WTC11 (cell line): ENCODE measurements around the gene PPM1L. TPM values are rescaled to one million over a fixed set of nuclear protein-coding genes. Genes with fewer than 3 reads are reported as not detected.
A peak's percentile ranks its signal among the peaks of the same experiment; 100 is the strongest.

Experiments used
- ATAC-seq: fragments of 200-7000 bp; cut with Tn5 transposase; 2 replicates; pipeline ENCODE4 v1.10.0; 2021; ENCODE audit warnings: mild to moderate bottlenecking, moderate library complexity
- CTCF ChIA-PET: fragments of 300-600 bp; sonication (Branson Sonifier 250); formaldehyde crosslinking; loops from one replicate; lab custom pipeline; 2021; ENCODE audit warnings: antibody characterized with exemption; lab: Charles Lee
- POLR2A ChIA-PET: fragments of 350-600 bp; sonication (Branson Sonifier 250); formaldehyde crosslinking; loops from one replicate; lab custom pipeline; 2021; ENCODE audit warnings: antibody characterized with exemption; lab: Charles Lee
- DNase-seq: peaks from one replicate; pipeline ENCODE4 v3.0.0; 2021; ENCODE audit warnings: low spot score
- H3K27ac Mint-ChIP-seq: 2 replicates; pipeline ENCODE4 v1.8.0; 2021; ENCODE audit warnings: mixed read lengths
- H3K27me3 Mint-ChIP-seq: 2 replicates; pipeline ENCODE4 v1.8.0; 2021; ENCODE audit warnings: low read depth, mild to moderate bottlenecking, moderate library complexity, mixed read lengths
- H3K36me3 Mint-ChIP-seq: 2 replicates; pipeline ENCODE4 v1.8.0; 2021; ENCODE audit warnings: mixed read lengths
- H3K4me1 Mint-ChIP-seq: 2 replicates; pipeline ENCODE4 v1.8.0; 2022; ENCODE audit warnings: mixed read lengths
- H3K4me3 Mint-ChIP-seq: 2 replicates; pipeline ENCODE4 v1.8.0; 2021; ENCODE audit warnings: mild to moderate bottlenecking, moderate library complexity, mixed read lengths
- H3K9me3 Mint-ChIP-seq: 2 replicates; pipeline ENCODE4 v1.8.0; 2021; ENCODE audit warnings: mixed read lengths
- CREM ChIP-seq: sonication (generic); formaldehyde crosslinking; IDR thresholded peaks from 2 replicates; pipeline ENCODE4 v1.8.1; 2022; ENCODE audit warnings: mild to moderate bottlenecking, missing genetic modification reagents, moderate library complexity
- ELF4 ChIP-seq: sonication (generic); formaldehyde crosslinking; IDR thresholded peaks from 2 replicates; pipeline ENCODE4 v1.8.1; 2022; ENCODE audit warnings: low read depth, mild to moderate bottlenecking, moderate library complexity, missing genetic modification reagents
- GTF2I ChIP-seq: fragments of 250-450 bp; sonication (Bioruptor Pico); conservative IDR thresholded peaks from 2 replicates; pipeline ENCODE4 v1.4.0; 2021; ENCODE audit warnings: mild to moderate bottlenecking
- JAZF1 ChIP-seq: fragments of 250-450 bp; sonication (Bioruptor Pico); IDR thresholded peaks from 2 replicates; pipeline ENCODE4 v1.9.0; 2021; ENCODE audit warnings: moderate library complexity, mild to moderate bottlenecking, inconsistent platforms
- NFE2L1 ChIP-seq: sonication (generic); formaldehyde crosslinking; IDR thresholded peaks from 2 replicates; pipeline ENCODE4 v1.8.1; 2023; ENCODE audit warnings: missing genetic modification reagents
- NFYB ChIP-seq: sonication (generic); formaldehyde crosslinking; conservative IDR thresholded peaks from 2 replicates; pipeline ENCODE4 v1.8.0; 2022; ENCODE audit warnings: low read depth, missing genetic modification reagents
- NR1H2 ChIP-seq: sonication (generic); formaldehyde crosslinking; IDR thresholded peaks from 2 replicates; pipeline ENCODE4 v1.9.0; 2021; ENCODE audit warnings: mild to moderate bottlenecking, moderate library complexity, missing genetic modification reagents
- OVOL2 ChIP-seq: fragments of 250-450 bp; sonication (Bioruptor Pico); IDR thresholded peaks from 2 replicates; pipeline ENCODE4 v1.9.0; 2021; ENCODE audit warnings: mild to moderate bottlenecking, borderline replicate concordance
- RELA ChIP-seq: sonication (generic); formaldehyde crosslinking; IDR thresholded peaks from 2 replicates; pipeline ENCODE4 v1.8.1; 2022; ENCODE audit warnings: missing genetic modification reagents, mild to moderate bottlenecking, borderline replicate concordance
- TCF7 ChIP-seq: sonication (generic); formaldehyde crosslinking; IDR thresholded peaks from 2 replicates; pipeline ENCODE4 v1.8.0; 2022; ENCODE audit warnings: mild to moderate bottlenecking, low read depth, missing genetic modification reagents, moderate library complexity
- TP53 ChIP-seq: sonication (generic); formaldehyde crosslinking; IDR thresholded peaks from 2 replicates; pipeline ENCODE4 v1.8.1; 2023; ENCODE audit warnings: mild to moderate bottlenecking, missing genetic modification reagents
- ZNF121 ChIP-seq: sonication (generic); formaldehyde crosslinking; IDR thresholded peaks from 2 replicates; pipeline ENCODE4 v1.8.0; 2023; ENCODE audit warnings: missing genetic modification reagents
- ZNF138 ChIP-seq: sonication (generic); formaldehyde crosslinking; conservative IDR thresholded peaks from 2 replicates; pipeline ENCODE4 v1.8.1; 2022; ENCODE audit warnings: mild to moderate bottlenecking, moderate library complexity, missing genetic modification reagents
- ZNF232 ChIP-seq: sonication (generic); formaldehyde crosslinking; IDR thresholded peaks from 2 replicates; pipeline ENCODE4 v1.8.0; 2022; ENCODE audit warnings: mild to moderate bottlenecking, missing genetic modification reagents
- ZNF263 ChIP-seq: sonication (generic); formaldehyde crosslinking; IDR thresholded peaks from 2 replicates; pipeline ENCODE4 v1.8.1; 2022; ENCODE audit warnings: low read depth, mild to moderate bottlenecking, moderate library complexity, missing genetic modification reagents
- ZNF416 ChIP-seq: fragments of 250-450 bp; sonication (Bioruptor Pico); IDR thresholded peaks from 2 replicates; pipeline ENCODE4 v1.9.0; 2021; ENCODE audit warnings: mild to moderate bottlenecking, inconsistent platforms
- ZNF423 ChIP-seq: fragments of 250-450 bp; sonication (Bioruptor Pico); IDR thresholded peaks from 2 replicates; pipeline ENCODE4 v2.1.2; 2022; ENCODE audit warnings: mild to moderate bottlenecking, moderate library complexity
- ZNF671 ChIP-seq: fragments of 250-450 bp; sonication (Bioruptor Pico); IDR thresholded peaks from 2 replicates; pipeline ENCODE4 v1.8.0; 2021; ENCODE audit warnings: mild to moderate bottlenecking
- total RNA-seq: library from RNA; stranded (reverse); gene quantifications from 3 replicates; pipeline ENCODE4 v1.2.3, GENCODE V29; 2021
- TF ChIP-seq, protein P1 (sequence below): sonication (generic); formaldehyde crosslinking; IDR thresholded peaks from 2 replicates; pipeline ENCODE4 v1.8.1; 2022; ENCODE audit warnings: low read depth, missing genetic modification reagents, borderline replicate concordance
- TF ChIP-seq, protein P2 (sequence below): sonication (generic); formaldehyde crosslinking; IDR thresholded peaks from 2 replicates; pipeline ENCODE4 v1.8.0; 2023; ENCODE audit warnings: mild to moderate bottlenecking, missing genetic modification reagents
- TF ChIP-seq, protein P3 (sequence below): fragments of 250-450 bp; sonication (Bioruptor Pico); IDR thresholded peaks from 2 replicates; pipeline ENCODE4 v1.9.0; 2021; ENCODE audit warnings: mild to moderate bottlenecking, borderline replicate concordance

PPM1L gene
- total RNA-seq, 1 experiment from 2014 or later, result 18.1 TPM

DNA sequence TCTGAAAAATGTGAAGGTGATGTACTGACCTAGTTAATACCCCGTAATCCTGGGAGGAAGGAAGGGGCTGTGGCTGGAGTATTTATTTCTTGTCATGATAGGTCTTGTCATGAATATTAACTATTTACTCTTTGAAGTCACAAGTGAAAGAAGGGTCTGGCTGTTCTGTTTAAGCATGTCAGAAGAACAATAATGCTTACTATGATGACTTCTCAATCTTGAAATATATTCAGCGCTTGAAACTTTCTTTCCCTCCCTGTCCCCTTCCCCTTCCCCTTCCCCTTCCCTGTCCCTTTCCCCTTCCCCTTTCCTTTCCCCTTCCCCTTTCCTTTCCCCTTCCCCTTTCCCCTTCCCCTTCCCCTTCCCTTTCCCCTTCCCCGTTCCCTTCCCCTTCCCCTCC lies 153.9 kb downstream of the PPM1L start:
- peaks cover 19% of the 10 kb centered on the region for H3K9me3 Mint-ChIP-seq
- ChIA-PET POLR2A (no interaction called here), CTCF (interaction anchor here (1.8 kb wide), 1 partner anchor 11 kb away, joined by 8 read pairs; no protein-coding TSS in a partner anchor)
- H3K4me1 Mint-ChIP-seq, result peaks cover 17% of the 10 kb centered on the region
- no peaks in the 10 kb centered on the region for H3K27me3 Mint-ChIP-seq
- H3K4me3 Mint-ChIP-seq, result no peak overlapping the region
- no peak for ATAC-seq
- no peaks in the 10 kb centered on the region for H3K36me3 Mint-ChIP-seq
- TF ChIP-seq OVOL2 (CRISPR knock-in tag) (no peak), ZNF416 (CRISPR knock-in tag) (no peak), ELF4 (no peak), NFE2L1 (CRISPR knock-in tag) (no peak), NFYB (CRISPR knock-in tag) (no peak), ZNF263 (no peak), ZNF423 (no peak), ZNF121 (CRISPR knock-in tag) (no peak), GTF2I (CRISPR knock-in tag) (no peak), TP53 (CRISPR knock-in tag) (no peak)
- TF ChIP-seq, protein P1, sequence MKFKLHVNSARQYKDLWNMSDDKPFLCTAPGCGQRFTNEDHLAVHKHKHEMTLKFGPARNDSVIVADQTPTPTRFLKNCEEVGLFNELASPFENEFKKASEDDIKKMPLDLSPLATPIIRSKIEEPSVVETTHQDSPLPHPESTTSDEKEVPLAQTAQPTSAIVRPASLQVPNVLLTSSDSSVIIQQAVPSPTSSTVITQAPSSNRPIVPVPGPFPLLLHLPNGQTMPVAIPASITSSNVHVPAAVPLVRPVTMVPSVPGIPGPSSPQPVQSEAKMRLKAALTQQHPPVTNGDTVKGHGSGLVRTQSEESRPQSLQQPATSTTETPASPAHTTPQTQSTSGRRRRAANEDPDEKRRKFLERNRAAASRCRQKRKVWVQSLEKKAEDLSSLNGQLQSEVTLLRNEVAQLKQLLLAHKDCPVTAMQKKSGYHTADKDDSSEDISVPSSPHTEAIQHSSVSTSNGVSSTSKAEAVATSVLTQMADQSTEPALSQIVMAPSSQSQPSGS (CRISPR knock-in tag), result no peak
- TF ChIP-seq, protein P2, sequence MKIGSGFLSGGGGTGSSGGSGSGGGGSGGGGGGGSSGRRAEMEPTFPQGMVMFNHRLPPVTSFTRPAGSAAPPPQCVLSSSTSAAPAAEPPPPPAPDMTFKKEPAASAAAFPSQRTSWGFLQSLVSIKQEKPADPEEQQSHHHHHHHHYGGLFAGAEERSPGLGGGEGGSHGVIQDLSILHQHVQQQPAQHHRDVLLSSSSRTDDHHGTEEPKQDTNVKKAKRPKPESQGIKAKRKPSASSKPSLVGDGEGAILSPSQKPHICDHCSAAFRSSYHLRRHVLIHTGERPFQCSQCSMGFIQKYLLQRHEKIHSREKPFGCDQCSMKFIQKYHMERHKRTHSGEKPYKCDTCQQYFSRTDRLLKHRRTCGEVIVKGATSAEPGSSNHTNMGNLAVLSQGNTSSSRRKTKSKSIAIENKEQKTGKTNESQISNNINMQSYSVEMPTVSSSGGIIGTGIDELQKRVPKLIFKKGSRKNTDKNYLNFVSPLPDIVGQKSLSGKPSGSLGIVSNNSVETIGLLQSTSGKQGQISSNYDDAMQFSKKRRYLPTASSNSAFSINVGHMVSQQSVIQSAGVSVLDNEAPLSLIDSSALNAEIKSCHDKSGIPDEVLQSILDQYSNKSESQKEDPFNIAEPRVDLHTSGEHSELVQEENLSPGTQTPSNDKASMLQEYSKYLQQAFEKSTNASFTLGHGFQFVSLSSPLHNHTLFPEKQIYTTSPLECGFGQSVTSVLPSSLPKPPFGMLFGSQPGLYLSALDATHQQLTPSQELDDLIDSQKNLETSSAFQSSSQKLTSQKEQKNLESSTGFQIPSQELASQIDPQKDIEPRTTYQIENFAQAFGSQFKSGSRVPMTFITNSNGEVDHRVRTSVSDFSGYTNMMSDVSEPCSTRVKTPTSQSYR (CRISPR knock-in tag), result no peak
- H3K27ac Mint-ChIP-seq, result no peak overlapping the region
- DNase-seq, result no peak

GRCh38 chr3:160911411-160911810 lies 155.4 kb downstream of the PPM1L start:
- H3K4me1 Mint-ChIP-seq, result peaks cover 17% of the 10 kb centered on the region
- H3K4me3 Mint-ChIP-seq, result no peak overlapping the region
- TF ChIP-seq TCF7, result no peak
- no peak for TF ChIP-seq ZNF671 (CRISPR knock-in tag)
- TF ChIP-seq ZNF121 (CRISPR knock-in tag), result no peak
- TF ChIP-seq, protein P3, sequence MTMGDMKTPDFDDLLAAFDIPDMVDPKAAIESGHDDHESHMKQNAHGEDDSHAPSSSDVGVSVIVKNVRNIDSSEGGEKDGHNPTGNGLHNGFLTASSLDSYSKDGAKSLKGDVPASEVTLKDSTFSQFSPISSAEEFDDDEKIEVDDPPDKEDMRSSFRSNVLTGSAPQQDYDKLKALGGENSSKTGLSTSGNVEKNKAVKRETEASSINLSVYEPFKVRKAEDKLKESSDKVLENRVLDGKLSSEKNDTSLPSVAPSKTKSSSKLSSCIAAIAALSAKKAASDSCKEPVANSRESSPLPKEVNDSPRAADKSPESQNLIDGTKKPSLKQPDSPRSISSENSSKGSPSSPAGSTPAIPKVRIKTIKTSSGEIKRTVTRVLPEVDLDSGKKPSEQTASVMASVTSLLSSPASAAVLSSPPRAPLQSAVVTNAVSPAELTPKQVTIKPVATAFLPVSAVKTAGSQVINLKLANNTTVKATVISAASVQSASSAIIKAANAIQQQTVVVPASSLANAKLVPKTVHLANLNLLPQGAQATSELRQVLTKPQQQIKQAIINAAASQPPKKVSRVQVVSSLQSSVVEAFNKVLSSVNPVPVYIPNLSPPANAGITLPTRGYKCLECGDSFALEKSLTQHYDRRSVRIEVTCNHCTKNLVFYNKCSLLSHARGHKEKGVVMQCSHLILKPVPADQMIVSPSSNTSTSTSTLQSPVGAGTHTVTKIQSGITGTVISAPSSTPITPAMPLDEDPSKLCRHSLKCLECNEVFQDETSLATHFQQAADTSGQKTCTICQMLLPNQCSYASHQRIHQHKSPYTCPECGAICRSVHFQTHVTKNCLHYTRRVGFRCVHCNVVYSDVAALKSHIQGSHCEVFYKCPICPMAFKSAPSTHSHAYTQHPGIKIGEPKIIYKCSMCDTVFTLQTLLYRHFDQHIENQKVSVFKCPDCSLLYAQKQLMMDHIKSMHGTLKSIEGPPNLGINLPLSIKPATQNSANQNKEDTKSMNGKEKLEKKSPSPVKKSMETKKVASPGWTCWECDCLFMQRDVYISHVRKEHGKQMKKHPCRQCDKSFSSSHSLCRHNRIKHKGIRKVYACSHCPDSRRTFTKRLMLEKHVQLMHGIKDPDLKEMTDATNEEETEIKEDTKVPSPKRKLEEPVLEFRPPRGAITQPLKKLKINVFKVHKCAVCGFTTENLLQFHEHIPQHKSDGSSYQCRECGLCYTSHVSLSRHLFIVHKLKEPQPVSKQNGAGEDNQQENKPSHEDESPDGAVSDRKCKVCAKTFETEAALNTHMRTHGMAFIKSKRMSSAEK (CRISPR knock-in tag), result no peak
- no peak for TF ChIP-seq ZNF138 (CRISPR knock-in tag)
- no peak for TF ChIP-seq ZNF232 (CRISPR knock-in tag)
- TF ChIP-seq NR1H2 (CRISPR knock-in tag), result no peak
- TF ChIP-seq JAZF1 (CRISPR knock-in tag), result no peak
- no peak for TF ChIP-seq ZNF423
- no peak for TF ChIP-seq CREM (CRISPR knock-in tag)
- TF ChIP-seq RELA (CRISPR knock-in tag), result no peak
- TF ChIP-seq, all 79 proteins: peak for 0
- H3K36me3 Mint-ChIP-seq, result no peaks in the 10 kb centered on the region
- peaks cover 18% of the 10 kb centered on the region for H3K9me3 Mint-ChIP-seq
- ChIA-PET POLR2A (no interaction called here), CTCF (interaction anchor here (1.8 kb wide), 1 partner anchor 9 kb away, joined by 8 read pairs; no protein-coding TSS in a partner anchor)
- DNase-seq, result no peak
- ATAC-seq, result peak; percentile 58
- H3K27ac Mint-ChIP-seq, result no peak overlapping the region
- no peaks in the 10 kb centered on the region for H3K27me3 Mint-ChIP-seq
